Progenitor cell of endocrine pancreas (in vitro differentiated cells): ENCODE results near the gene NEGR1. TPM values are rescaled to one million over a fixed set of nuclear protein-coding genes. Genes with fewer than 3 reads are reported as not detected.

ENCODE experiments used
- DNase-seq: peaks from one replicate; pipeline ENCODE4 v3.0.0; 2021; ENCODE audit warnings: low spot score; ENCODE audit not compliant: unreplicated experiment
- H3K27ac Mint-ChIP-seq: 2 replicates; pipeline ENCODE4 v1.8.0; 2021; ENCODE audit warnings: mild to moderate bottlenecking, moderate library complexity, mixed read lengths
- H3K27me3 Mint-ChIP-seq: 2 replicates; pipeline ENCODE4 v1.8.0; 2021; ENCODE audit warnings: mixed read lengths
- H3K36me3 Mint-ChIP-seq: 2 replicates; pipeline ENCODE4 v1.8.0; 2022; ENCODE audit warnings: mixed read lengths; ENCODE audit not compliant: insufficient read depth
- H3K4me1 Mint-ChIP-seq: 2 replicates; pipeline ENCODE4 v1.8.0; 2021; ENCODE audit warnings: low read depth, mixed read lengths
- H3K4me3 Mint-ChIP-seq: 2 replicates; pipeline ENCODE4 v1.8.0; 2021; ENCODE audit warnings: low read depth, mild to moderate bottlenecking, moderate library complexity, mixed read lengths
- H3K9me3 Mint-ChIP-seq: 2 replicates; pipeline ENCODE4 v1.8.0; 2021; ENCODE audit warnings: low read depth, mixed read lengths
- total RNA-seq: library from RNA; stranded (reverse); gene quantifications from 2 replicates; pipeline ENCODE4 v1.2.1, GENCODE V29; 2021
- TF ChIP-seq, protein P1 (sequence below): fragments of 200-600 bp; sonication (generic); IDR thresholded peaks from one replicate; pipeline ENCODE4 v1.5.0; 2021; ENCODE audit warnings: antibody characterized with exemption, mild to moderate bottlenecking; ENCODE audit not compliant: unreplicated experiment

The NEGR1 gene
- total RNA-seq, 1 donor from 2014 or later: 3.1 TPM

DNA sequence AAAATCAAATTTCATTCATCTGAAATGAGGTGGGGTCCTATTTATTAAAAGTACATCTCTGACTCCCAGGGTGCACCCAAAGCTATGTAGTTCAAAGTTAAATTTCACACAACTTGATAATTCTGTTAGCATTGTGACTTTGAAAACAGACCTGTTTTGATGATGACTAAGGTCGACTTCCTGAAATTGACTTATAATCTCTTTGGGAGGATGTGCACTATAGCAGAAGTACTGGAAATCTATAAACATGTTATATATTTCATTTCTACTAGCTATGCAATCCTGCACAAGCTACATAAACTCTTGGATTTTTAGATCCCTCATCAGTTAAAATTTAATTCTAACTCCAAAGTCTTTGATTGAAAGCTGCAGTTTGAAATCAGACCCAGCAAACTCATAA is 507.6 kb downstream of the NEGR1 start:
- Mint-ChIP-seq H3K4me1 (no peaks in the 10 kb centered on the region), H3K27ac (no peak overlapping the region), H3K9me3 (no peaks in the 10 kb centered on the region), H3K4me3 (no peak overlapping the region), H3K27me3 (no peaks in the 10 kb centered on the region), H3K36me3 (no peaks in the 10 kb centered on the region)
- DNase-seq: no peak
- TF ChIP-seq, protein P1, sequence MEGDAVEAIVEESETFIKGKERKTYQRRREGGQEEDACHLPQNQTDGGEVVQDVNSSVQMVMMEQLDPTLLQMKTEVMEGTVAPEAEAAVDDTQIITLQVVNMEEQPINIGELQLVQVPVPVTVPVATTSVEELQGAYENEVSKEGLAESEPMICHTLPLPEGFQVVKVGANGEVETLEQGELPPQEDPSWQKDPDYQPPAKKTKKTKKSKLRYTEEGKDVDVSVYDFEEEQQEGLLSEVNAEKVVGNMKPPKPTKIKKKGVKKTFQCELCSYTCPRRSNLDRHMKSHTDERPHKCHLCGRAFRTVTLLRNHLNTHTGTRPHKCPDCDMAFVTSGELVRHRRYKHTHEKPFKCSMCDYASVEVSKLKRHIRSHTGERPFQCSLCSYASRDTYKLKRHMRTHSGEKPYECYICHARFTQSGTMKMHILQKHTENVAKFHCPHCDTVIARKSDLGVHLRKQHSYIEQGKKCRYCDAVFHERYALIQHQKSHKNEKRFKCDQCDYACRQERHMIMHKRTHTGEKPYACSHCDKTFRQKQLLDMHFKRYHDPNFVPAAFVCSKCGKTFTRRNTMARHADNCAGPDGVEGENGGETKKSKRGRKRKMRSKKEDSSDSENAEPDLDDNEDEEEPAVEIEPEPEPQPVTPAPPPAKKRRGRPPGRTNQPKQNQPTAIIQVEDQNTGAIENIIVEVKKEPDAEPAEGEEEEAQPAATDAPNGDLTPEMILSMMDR: no peak

DNA sequence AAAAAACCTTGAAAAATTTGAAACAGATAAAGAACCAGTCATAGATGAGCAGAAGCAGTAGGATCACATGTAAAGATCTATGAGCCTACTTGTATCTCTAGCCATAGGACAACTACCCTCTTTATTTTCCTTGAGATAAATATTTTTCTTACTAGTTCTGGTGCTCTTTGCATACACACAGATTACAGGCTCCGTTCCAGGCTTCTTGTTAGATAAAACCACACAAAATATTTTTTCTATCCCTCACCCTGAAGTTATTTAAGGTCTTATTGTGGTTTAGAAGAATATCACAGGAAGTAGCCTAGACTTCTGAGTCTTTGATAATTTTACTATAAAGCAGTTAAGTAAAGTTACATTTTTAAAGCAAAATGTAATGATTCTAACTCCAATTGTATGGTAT is 512.2 kb downstream of the NEGR1 start:
- no peaks in the 10 kb centered on the region for H3K36me3 Mint-ChIP-seq
- no peak overlapping the region for H3K27ac Mint-ChIP-seq
- H3K4me1 Mint-ChIP-seq: no peaks in the 10 kb centered on the region
- no peaks in the 10 kb centered on the region for H3K9me3 Mint-ChIP-seq
- no peak for DNase-seq
- TF ChIP-seq, protein P1: no peak
- no peak overlapping the region for H3K4me3 Mint-ChIP-seq
- no peaks in the 10 kb centered on the region for H3K27me3 Mint-ChIP-seq

DNA sequence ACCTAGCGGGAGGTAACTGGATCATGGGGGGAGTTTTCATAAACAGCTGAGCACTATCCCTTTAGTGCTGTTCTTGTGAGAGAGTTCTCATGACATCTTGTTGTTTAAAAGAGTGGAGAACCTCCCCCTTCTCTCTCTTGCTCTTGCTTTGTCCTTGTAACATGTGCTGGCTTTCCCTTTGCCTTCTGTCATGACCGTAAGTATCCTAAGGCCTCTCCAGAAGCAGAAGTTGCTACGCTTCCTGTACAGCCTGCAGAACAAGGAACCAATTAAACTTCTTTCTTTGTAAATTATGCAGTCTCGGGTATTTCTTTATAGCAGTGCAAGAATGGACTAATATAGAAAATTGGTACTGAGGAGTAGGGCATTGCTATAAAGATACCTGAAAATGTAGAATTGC is 515.6 kb downstream of the NEGR1 start:
- H3K4me3 Mint-ChIP-seq: no peak overlapping the region
- H3K4me1 Mint-ChIP-seq: no peaks in the 10 kb centered on the region
- H3K36me3 Mint-ChIP-seq: no peaks in the 10 kb centered on the region
- TF ChIP-seq, protein P1: no peak
- no peaks in the 10 kb centered on the region for H3K27me3 Mint-ChIP-seq
- DNase-seq: no peak
- no peak overlapping the region for H3K27ac Mint-ChIP-seq
- H3K9me3 Mint-ChIP-seq: no peaks in the 10 kb centered on the region

- DNase-seq: no peak
- no peaks in the 10 kb centered on the region for H3K36me3 Mint-ChIP-seq
- no peaks in the 10 kb centered on the region for H3K9me3 Mint-ChIP-seq
- no peak overlapping the region for H3K27ac Mint-ChIP-seq
- TF ChIP-seq, protein P1: no peak
- no peaks in the 10 kb centered on the region for H3K27me3 Mint-ChIP-seq
- H3K4me3 Mint-ChIP-seq: no peak overlapping the region
- H3K4me1 Mint-ChIP-seq: no peaks in the 10 kb centered on the region
Observed at GRCh38 chr1:71762514-71763255, 519.7 kb downstream of the NEGR1 start.

DNA sequence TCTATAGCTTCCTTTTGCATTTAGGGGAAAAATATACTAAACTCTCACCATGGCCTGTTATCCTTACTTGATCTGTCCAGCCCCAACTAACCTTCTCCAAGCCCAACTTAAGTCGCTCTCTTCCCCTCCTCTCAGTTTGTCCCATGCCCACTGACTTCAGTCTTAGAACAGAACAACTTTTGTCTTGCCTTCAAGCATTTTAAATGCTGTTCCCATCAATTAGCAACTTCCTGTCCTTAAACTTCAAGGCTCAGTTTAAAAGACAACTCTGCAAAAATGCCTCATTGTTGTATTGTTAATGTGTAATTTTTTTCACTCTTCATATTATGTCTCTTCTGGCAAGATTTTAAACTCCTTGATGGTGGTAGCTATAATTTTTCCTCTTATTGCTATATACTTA is 526.9 kb downstream of the NEGR1 start:
- Mint-ChIP-seq H3K27ac (no peak overlapping the region), H3K36me3 (no peaks in the 10 kb centered on the region), H3K4me1 (peaks cover 3% of the 10 kb centered on the region), H3K27me3 (peaks cover 5% of the 10 kb centered on the region), H3K9me3 (peaks cover under 1% of the 10 kb centered on the region), H3K4me3 (no peak overlapping the region)
- DNase-seq: no peak
- TF ChIP-seq, protein P1: no peak
